ENCODE results near the gene DEPDC5.

- TF ChIP-seq CTCF (IDR thresholded peaks at IDR 0.05) (no peak), POLR2A (IDR thresholded peaks at IDR 0.05) (no peak)
Measured at GRCh38 chr22:31816750-31817149, 62.9 kb downstream of the DEPDC5 start.
